ENCODE results near the gene PSMC3IP. TPM values are rescaled to one million over a fixed set of nuclear protein-coding genes. Genes with fewer than 3 reads are reported as not detected.
A peak's percentile ranks its signal among the peaks of the same experiment; 100 is the strongest.

PSMC3IP gene
- total RNA-seq, 2 experiments from 2014 or later, result 2.6 to 3.4 TPM

DNA sequence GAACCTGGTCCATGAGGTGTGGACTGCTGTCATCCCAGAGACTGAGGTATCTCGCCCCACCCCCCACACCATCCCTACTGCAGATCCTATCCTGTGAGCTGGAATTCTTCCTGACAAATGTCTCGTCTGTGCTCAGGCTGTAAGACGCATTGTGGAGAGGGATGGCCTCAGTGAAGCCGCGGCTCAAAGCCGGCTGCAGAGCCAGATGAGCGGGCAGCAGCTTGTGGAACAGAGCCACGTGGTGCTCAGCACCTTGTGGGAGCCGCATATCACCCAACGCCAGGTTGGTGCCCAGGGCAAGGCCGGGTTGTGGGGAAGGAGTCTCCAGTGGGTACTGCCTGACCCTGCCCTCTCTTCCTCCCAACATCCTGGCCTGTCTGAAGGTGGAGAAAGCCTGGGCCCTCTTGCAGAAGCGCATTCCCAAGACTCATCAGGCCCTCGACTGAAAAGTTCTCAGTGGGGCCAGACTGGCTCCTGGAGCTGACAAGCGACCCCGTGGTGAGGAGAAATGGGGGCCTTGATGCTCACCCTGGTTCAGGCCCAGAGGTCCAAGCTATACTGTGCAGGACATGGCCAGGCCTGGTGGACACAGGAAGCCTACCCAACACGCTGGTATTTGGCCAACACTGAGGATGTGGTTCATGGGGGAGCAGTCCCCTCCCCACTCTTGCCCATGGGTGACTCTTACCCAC lies 11.9 kb downstream of the PSMC3IP start:
- POLR2A ChIA-PET, result interaction anchor here (0.9 to 2.6 kb wide), 6 partner anchors 11 to 177 kb away, joined by 3 to 26 read pairs (median 6); partner anchors contain the start of genes PSMC3IP, RETREG3, STAT3 and TUBG1
- intact Hi-C loops (cut with DNase I, micrococcal nuclease), result loop anchor here in 1 of 2 experiments (2.0 kb wide), 1 partner anchor 43 kb away; the partner anchor contains the start of genes RETREG3 and TUBG1
- peaks cover 47% of the 10 kb centered on the region for H3K4me1 Mint-ChIP-seq (ENCODE audit: low read depth)
- Histone ChIP-seq H3K27me3 (ENCODE audit: control insufficient read depth in 1 of 2, insufficient read depth in 2 of 2, low read length in 2 of 2) (no peaks in the 10 kb centered on the region), H3K27ac (ENCODE audit: low read depth in 1 of 2, low read length in 2 of 2) (peak overlapping the region; percentile 81 to 86), H3K4me1 (ENCODE audit: insufficient read depth, low read length) (peaks cover 71% of the 10 kb centered on the region), H3K36me3 (ENCODE audit: insufficient read depth, low read length) (peaks cover 56% of the 10 kb centered on the region), H3K9me3 (ENCODE audit: control insufficient read depth in 1 of 2, insufficient read depth in 1 of 2, low read length in 2 of 2) (no peaks in the 10 kb centered on the region), H3K4me3 (ENCODE audit: low read length) (no peak overlapping the region)
- no peaks in the 10 kb centered on the region for H3K9me3 Mint-ChIP-seq
- H3K36me3 Mint-ChIP-seq (ENCODE audit: low read depth), result peaks cover 73% of the 10 kb centered on the region
- H3K27me3 Mint-ChIP-seq, result no peaks in the 10 kb centered on the region
- DNase-seq (peak in 1 of 14 experiments; percentile 35), ATAC-seq (ENCODE audit: poor library complexity) (no peak)
- H3K27ac Mint-ChIP-seq, result peak overlapping the region; percentile 96
- CTCF ChIA-PET, result interaction anchor here (0.8 to 4.6 kb wide), 3 partner anchors 12 to 198 kb away, joined by 3 to 45 read pairs (median 4); partner anchors contain the start of gene PSMC3IP
- TF ChIP-seq, protein P1, sequence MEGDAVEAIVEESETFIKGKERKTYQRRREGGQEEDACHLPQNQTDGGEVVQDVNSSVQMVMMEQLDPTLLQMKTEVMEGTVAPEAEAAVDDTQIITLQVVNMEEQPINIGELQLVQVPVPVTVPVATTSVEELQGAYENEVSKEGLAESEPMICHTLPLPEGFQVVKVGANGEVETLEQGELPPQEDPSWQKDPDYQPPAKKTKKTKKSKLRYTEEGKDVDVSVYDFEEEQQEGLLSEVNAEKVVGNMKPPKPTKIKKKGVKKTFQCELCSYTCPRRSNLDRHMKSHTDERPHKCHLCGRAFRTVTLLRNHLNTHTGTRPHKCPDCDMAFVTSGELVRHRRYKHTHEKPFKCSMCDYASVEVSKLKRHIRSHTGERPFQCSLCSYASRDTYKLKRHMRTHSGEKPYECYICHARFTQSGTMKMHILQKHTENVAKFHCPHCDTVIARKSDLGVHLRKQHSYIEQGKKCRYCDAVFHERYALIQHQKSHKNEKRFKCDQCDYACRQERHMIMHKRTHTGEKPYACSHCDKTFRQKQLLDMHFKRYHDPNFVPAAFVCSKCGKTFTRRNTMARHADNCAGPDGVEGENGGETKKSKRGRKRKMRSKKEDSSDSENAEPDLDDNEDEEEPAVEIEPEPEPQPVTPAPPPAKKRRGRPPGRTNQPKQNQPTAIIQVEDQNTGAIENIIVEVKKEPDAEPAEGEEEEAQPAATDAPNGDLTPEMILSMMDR (IDR thresholded peaks at IDR 0.05), result no peak
- H3K4me3 Mint-ChIP-seq, result peak overlapping the region; percentile 97

DNA sequence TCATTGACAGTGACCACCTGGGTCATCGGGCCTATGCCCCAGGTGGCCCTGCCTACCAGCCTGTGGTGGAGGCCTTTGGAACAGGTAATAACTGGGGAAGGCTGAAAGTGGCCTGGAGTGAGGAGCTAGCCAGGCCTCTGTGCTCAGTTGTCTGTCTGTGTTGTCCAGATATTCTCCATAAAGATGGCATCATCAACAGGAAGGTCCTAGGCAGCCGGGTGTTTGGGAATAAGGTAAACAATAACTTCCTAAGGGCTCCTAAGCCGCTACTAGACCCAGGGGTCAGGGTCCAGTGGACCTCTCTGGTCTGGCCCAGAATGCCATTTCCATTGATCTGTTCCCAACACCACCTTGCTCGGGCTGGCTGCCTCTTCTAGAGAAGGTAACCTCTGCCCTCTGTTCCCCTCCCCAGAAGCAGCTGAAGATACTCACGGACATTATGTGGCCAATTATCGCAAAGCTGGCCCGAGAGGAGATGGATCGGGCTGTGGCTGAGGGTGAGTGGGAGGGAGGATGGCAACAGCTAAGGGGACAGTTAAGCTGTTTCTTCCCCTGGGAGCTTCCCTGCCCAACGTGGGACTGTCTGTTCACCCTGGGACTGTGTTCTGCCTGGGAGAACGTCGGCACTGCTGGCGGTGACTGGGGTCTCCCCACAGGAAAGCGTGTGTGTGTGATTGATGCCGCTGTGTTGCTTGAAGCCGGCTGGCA lies 12.6 kb downstream of the PSMC3IP start:
- POLR2A ChIA-PET, result interaction anchor here (0.9 to 1.1 kb wide), 2 partner anchors 11 to 44 kb away, joined by 3 read pairs; partner anchors contain the start of genes RETREG3 and TUBG1
- Mint-ChIP-seq H3K36me3 (ENCODE audit: low read depth) (peaks cover 66% of the 10 kb centered on the region), H3K4me1 (ENCODE audit: low read depth) (peaks cover 47% of the 10 kb centered on the region), H3K27me3 (no peaks in the 10 kb centered on the region), H3K4me3 (peak overlapping the region; percentile 90), H3K9me3 (no peaks in the 10 kb centered on the region), H3K27ac (peak overlapping the region; percentile 96)
- ATAC-seq (ENCODE audit: poor library complexity) (no peak), DNase-seq (no peak)
- H3K9me3 ChIP-seq (ENCODE audit: control insufficient read depth in 1 of 2, insufficient read depth in 1 of 2, low read length in 2 of 2), result no peaks in the 10 kb centered on the region
- H3K4me1 ChIP-seq (ENCODE audit: insufficient read depth, low read length), result peaks cover 69% of the 10 kb centered on the region
- H3K27ac ChIP-seq (ENCODE audit: low read depth in 1 of 2, low read length in 2 of 2), result no peak overlapping the region
- peaks cover 49% of the 10 kb centered on the region for H3K36me3 ChIP-seq (ENCODE audit: insufficient read depth, low read length)
- no peaks in the 10 kb centered on the region for H3K27me3 ChIP-seq (ENCODE audit: control insufficient read depth in 1 of 2, insufficient read depth in 2 of 2, low read length in 2 of 2)
- H3K4me3 ChIP-seq (ENCODE audit: low read length), result no peak overlapping the region
- TF ChIP-seq, protein P1 (IDR thresholded peaks at IDR 0.05), result no peak
- intact Hi-C loops (cut with DNase I, micrococcal nuclease), result no loop called here
- CTCF ChIA-PET, result interaction anchor here (0.5 to 1.4 kb wide), 2 partner anchors 14 to 832 kb away, joined by 3 to 4 read pairs; no protein-coding TSS in a partner anchor

DNA sequence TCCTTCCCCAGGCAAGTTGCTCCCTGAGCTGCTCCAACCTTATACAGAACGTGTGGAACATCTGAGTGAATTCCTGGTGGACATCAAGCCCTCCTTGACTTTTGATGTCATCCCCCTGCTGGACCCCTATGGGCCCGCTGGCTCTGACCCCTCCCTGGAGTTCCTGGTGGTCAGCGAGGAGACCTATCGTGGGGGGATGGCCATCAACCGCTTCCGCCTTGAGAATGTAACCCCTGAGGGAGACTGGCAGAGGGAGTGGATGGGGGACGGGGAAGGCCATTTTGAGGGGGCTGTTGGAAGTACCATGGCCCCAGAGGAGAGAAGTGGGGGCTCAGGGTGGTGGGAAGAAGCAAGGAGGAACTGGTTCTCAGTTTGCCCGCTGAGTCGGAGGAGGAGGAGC lies 13.6 kb downstream of the PSMC3IP start:
- peaks cover 39% of the 10 kb centered on the region for H3K4me1 Mint-ChIP-seq (ENCODE audit: low read depth)
- H3K9me3 ChIP-seq (ENCODE audit: control insufficient read depth in 1 of 2, insufficient read depth in 1 of 2, low read length in 2 of 2), result no peaks in the 10 kb centered on the region
- H3K36me3 ChIP-seq (ENCODE audit: insufficient read depth, low read length), result peaks cover 39% of the 10 kb centered on the region
- H3K36me3 Mint-ChIP-seq (ENCODE audit: low read depth), result peaks cover 56% of the 10 kb centered on the region
- intact Hi-C loops (cut with DNase I, micrococcal nuclease), result loop anchor here in 1 of 2 experiments (2.0 kb wide), 1 partner anchor 27 kb away; the partner anchor contains the start of gene NAGLU
- no peak overlapping the region for H3K27ac ChIP-seq (ENCODE audit: low read depth in 1 of 2, low read length in 2 of 2)
- no peaks in the 10 kb centered on the region for H3K27me3 Mint-ChIP-seq
- H3K27me3 ChIP-seq (ENCODE audit: control insufficient read depth in 1 of 2, insufficient read depth in 2 of 2, low read length in 2 of 2), result no peaks in the 10 kb centered on the region
- POLR2A ChIA-PET, result interaction anchor here (1.7 kb wide), 1 partner anchor 9 kb away, joined by 9 read pairs; no protein-coding TSS in a partner anchor
- H3K4me3 Mint-ChIP-seq, result peak overlapping the region; percentile 90
- TF ChIP-seq, protein P1 (IDR thresholded peaks at IDR 0.05), result no peak
- no peaks in the 10 kb centered on the region for H3K9me3 Mint-ChIP-seq
- ATAC-seq (ENCODE audit: poor library complexity) (no peak), DNase-seq (peak in 1 of 14 experiments; percentile 16)
- H3K4me1 ChIP-seq (ENCODE audit: insufficient read depth, low read length), result peaks cover 64% of the 10 kb centered on the region
- H3K4me3 ChIP-seq (ENCODE audit: low read length), result no peak overlapping the region
- CTCF ChIA-PET, result no interaction called here
- H3K27ac Mint-ChIP-seq, result peak overlapping the region; percentile 96

Data from CD4-positive, alpha-beta T cell (primary cell).